GM21737 (cell line): ENCODE measurements around the gene TUBB8B.
"Not testable (repeated sequence)": the region's sequence is repeated elsewhere in the genome, so short reads cannot be mapped to it uniquely, and the experiment has no call there.

Source experiments
- ATAC-seq: cut with Tn5 transposase; IDR thresholded peaks from one replicate; pipeline ENCODE4 v1.9.1; 2021; ENCODE audit warnings: mild to moderate bottlenecking, moderate library complexity; ENCODE audit not compliant: unreplicated experiment

The TUBB8B gene

GRCh38 chr18:49176-49665 is at the start of gene TUBB8B:
TUBB8B (minus strand) TSS chr18:49615; CDS start chr18:49557, 58 bp downstream.
- ATAC-seq, result not testable (repeated sequence)

GRCh38 chr18:97252-97914 is 48.0 kb upstream of the TUBB8B start:
- ATAC-seq, result peak; percentile 80

DNA sequence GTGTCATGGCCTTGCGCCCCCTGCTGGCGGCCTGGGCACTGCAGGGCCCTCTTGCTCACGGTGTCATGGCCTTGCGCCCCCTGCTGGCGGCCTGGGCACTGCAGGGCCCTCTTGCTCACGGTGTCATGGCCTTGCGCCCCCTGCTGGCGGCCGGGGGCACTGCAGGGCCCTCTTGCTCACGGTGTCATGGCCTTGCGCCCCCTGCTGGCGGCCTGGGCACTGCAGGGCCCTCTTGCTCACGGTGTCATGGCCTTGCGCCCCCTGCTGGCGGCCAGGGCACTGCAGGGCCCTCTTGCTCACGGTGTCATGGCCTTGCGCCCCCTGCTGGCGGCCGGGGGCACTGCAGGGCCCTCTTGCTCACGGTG is 47.3 kb upstream of the TUBB8B start:
- ATAC-seq, result not testable (repeated sequence)

DNA sequence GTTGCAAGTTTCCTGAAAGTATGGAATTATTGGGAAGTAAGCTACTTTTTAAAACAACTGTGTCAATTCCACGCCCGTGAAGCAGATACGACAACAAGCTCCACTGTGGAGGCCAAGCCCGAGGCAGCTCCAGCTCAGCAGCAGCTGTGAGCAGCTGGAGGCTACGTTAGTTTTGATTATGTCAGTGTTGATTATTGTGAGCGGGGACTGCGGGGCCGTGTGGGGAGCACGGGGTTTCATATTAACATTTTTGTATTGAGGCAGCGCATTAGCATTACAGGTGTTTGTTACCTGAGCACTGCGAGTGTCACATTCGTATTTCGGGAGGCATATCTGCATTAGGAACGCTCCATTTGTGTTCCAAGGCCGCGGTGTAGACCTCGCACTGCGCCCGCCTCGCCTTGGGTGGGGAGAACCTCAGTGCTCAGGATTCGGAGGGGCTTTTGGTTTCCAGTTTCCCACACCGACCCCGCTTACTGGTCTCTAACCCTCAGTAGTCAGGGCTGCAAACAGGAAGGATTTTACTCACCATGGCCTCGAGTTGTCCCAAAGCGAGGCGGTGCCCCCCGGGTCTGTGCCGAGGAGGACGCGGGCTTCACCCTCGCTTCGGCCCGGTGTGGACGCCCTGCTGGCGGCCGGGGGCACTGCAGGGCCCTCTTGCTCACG is 46.8 kb upstream of the TUBB8B start:
- not testable (repeated sequence) for ATAC-seq

DNA sequence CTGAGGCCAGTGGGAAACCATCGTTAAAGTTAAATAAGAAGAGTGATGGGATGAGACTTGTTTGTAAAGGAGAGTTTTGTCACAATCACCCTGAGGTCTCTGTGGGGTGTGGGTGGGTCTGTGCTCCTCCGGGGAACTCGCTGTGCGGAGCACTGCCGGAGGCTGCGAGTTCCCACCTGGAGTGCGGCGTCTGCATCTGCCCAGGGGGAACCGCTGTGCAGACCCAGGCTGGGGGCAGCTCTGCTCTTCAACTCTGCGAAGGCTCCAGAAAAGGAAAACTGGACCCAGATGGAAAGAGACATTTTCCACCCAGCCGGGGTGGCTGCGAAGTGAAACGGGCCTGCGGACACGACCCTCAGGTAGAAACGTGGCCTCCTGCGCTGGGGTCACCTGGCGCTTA is 46.2 kb upstream of the TUBB8B start:
- not testable (repeated sequence) for ATAC-seq

- ATAC-seq, result not testable (repeated sequence)
Observed at GRCh38 chr18:93897-94408, 44.5 kb upstream of the TUBB8B start.

GRCh38 chr18:91561-91960 is 42.1 kb upstream of the TUBB8B start:
- not testable (repeated sequence) for ATAC-seq

GRCh38 chr18:90396-91193 is 41.2 kb upstream of the TUBB8B start:
- ATAC-seq, result not testable (repeated sequence)

GRCh38 chr18:89124-89523 is 39.7 kb upstream of the TUBB8B start:
- ATAC-seq, result not testable (repeated sequence)

DNA sequence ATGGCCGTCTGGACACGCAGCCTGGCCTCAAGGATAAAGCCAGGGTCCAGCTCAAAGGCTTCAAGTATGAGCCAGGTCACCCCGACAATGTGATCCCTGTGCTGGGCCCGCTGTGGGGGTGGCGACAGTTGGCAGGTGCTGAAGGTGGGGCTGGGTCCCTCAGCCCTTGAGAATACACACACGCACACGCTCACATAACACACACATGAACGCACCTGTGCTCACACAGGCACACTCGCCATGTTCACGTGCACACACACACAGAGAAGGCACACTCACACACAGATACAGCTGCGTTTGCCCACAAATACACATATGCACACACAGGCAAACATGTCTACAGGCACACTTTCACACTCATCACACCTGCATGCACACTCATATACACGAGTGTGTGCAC is 35.4 kb upstream of the TUBB8B start:
- ATAC-seq, result not testable (repeated sequence)

- not testable (repeated sequence) for ATAC-seq
Observed at GRCh38 chr18:82626-83209, 33.3 kb upstream of the TUBB8B start.

DNA sequence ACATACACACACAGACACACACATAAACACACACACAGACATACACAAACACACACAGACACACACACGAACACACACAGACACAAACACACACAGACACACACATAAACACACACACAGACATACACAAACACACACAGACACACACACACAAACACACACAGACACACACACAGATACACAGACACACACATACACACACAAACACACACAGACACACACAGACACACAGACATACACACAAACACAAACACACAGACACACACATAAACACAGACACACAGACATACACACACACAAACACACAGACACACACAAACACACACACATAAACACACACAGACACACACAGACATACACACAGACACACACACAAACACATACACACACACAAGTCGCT is 31.5 kb upstream of the TUBB8B start:
- not testable (repeated sequence) for ATAC-seq

DNA sequence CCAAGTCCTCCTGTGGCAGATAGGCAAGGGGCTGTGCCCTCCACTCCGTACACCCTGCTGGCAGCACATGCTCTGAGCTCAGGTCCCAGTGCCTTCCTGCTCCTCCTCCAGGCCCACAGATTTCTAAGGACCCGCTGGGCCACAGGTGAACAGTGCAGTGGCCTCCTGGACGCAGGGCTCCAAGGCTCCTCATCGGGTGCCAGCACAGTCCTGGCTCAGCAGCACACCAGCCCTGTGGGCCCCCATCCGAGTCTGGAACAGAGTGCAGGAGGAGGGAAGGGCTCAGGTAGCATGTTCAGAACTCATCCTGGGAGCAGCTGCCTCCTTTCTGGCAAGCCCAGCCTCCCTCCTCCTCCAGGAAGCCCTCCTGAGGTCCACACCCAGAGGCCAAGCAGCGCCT is 30.8 kb upstream of the TUBB8B start:
- ATAC-seq, result not testable (repeated sequence)

DNA sequence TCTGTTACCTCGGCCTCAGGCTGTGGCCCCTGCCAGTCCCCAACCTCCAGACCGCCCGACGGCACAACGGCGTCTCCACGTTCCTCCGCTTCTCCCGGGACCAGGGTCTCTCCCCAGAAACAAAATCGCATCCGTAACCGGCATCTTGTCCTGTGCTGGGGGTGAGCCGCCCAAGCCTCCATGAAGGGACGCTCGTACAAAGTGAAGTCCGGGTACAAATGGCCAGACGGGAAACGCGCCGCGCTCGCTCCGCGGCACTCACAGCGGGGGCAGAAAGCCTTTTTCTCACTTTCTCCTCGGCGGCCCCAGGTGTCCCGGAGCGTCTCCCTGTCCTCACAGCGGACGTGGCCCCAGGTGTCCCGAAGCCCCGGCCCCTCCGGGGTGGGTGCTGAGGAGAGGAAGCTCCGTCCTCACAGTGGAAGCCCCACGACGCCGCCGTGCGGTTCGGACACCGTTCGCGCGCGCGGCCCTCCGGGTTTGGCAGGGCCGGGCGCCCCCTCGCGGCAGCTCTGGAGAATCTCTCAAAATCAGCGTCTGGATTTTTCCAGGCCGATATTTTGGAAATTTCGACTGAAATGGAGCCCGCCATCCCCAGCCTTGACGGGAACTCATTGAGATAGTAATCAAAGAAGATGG is 26.2 kb upstream of the TUBB8B start:
- not testable (repeated sequence) for ATAC-seq

GRCh38 chr18:73181-73777 is 23.9 kb upstream of the TUBB8B start:
- ATAC-seq, result not testable (repeated sequence)

DNA sequence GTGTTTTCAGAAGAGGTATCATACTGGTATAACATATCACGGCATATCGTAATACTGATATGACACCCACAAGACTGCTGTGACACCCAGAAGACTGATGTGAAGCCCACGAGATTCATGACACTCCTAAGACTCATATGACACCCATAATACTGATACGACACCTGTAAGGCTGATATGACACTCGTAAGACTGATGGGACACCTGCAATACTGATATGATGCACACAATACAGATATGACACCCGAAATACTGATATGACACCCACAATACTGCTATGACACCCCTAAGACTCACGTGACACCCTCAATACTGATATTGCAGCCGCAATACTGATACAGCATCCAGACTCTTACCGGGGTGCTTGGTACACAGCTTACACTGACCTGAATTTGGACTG is 18.3 kb upstream of the TUBB8B start:
- ATAC-seq, result not testable (repeated sequence)

DNA sequence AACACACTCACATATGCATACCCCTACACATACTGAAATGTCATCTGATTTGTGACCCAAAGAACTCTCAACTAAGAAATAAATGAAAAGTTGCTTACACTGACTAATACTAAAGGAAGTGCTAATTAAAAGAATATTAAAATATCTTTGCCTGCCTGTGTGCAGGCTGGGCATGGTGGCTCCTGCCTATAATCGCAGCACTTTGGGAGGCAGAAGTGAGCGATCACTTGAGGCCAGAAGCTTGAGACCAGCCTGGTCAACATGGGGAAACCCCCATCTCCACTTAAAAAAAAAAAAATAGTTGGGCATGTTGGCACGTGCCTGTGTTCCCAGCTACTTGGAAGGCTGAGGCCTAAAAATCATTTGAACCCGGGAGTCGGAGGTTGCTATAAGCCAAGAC is 14.9 kb upstream of the TUBB8B start:
- ATAC-seq, result not testable (repeated sequence)

DNA sequence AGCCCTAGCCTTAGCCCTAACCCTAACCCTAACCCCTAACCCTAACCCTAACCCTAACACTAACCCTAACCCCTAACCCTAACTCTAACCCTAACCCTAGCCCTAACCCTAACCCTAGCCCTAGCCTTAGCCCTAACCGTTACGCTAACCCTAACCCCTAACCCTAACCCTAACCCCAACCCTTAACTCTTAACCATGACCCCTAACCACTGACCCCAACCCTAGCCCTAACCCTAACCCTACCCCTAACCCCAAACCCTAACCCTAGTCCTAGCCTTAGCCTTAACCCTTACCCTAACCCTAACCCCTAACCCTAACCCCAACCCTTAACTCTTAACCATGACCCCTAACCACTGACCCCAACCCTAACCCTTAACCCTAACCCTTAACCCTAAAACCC is 14.2 kb upstream of the TUBB8B start:
- not testable (repeated sequence) for ATAC-seq

DNA sequence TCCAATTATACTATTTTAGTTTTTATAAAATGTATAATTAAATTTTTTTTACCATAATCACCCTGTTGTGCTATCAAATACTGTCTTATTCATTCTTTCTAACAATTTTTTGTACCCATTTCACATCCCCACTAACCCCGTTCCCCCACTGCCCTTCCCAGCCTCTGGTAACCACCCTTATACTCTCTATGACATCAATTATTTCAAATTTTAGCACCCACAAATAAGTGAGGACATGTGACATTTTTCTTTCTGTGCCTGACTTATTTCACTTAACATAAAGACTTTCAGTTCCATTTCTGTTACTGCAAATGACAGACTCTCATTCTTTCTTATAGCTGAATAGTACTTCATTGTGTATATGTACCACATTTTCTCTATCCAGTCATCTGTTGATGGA is 5.0 kb upstream of the TUBB8B start:
- not testable (repeated sequence) for ATAC-seq

GRCh38 chr18:48696-49095 is 719 bp downstream of the TUBB8B start:
- not testable (repeated sequence) for ATAC-seq
